GM12878 (cell line): ENCODE measurements around the gene DNAH8. TPM values are rescaled to one million over a fixed set of nuclear protein-coding genes. Genes with fewer than 3 reads are reported as not detected.

Experiments
- ATAC-seq: fragments of 200-7000 bp; cut with Tn5 transposase; 3 replicates; pipeline ENCODE4 v1.9.1; 2020; ENCODE audit warnings: mild to moderate bottlenecking, moderate library complexity
- BruUV-seq: library from RNA; stranded (reverse); fragments of 400-500 nt; replicated peaks from 2 replicates; lab custom pipeline; 2021; lab: Mats Ljungman, UMichigan
- CTCF ChIA-PET: fragments of 300-600 bp; sonication (Branson Sonifier 250); formaldehyde crosslinking; extraction: SDS; loops from one replicate; lab custom pipeline; 2021; ENCODE audit warnings: inconsistent platforms; lab: Yijun Ruan, JAX
- POLR2A ChIA-PET: fragments of 350-600 bp; formaldehyde crosslinking; extraction: SDS; loops from one replicate; lab custom pipeline; 2021; ENCODE audit warnings: inconsistent platforms; lab: Charles Lee
- RAD21 ChIA-PET: fragments of 300-600 bp; sonication (Branson Sonifier 250); formaldehyde crosslinking; loops from one replicate; lab custom pipeline; 2023; ENCODE audit warnings: antibody characterized with exemption; ENCODE audit not compliant: unreplicated experiment; lab: Charles Lee
- SMC1A ChIA-PET: fragments of 300-600 bp; sonication (Branson Sonifier 250); formaldehyde crosslinking; loops from one replicate; lab custom pipeline; 2023; ENCODE audit not compliant: unreplicated experiment, uncharacterized antibody; lab: Charles Lee
- DNase-seq: peaks from one replicate; pipeline ENCODE4 v3.0.0-alpha.2; 2011; ENCODE audit warnings: low read depth, low spot score
- FAIRE-seq: peaks from 3 replicates; lab custom pipeline; 2011; peaks lifted over from hg19 to GRCh38; lab: Jason Lieb, UNC
- H2AFZ ChIP-seq: 2 replicates; pipeline ENCODE4 v1.6.0; 2011; ENCODE audit warnings: low read depth, low read length, control low read depth; ENCODE audit not compliant: control insufficient read depth
- H3K27ac ChIP-seq: 2 replicates; pipeline ENCODE4 v1.5.1; 2011; ENCODE audit warnings: control low read depth; ENCODE audit not compliant: control insufficient read depth, insufficient read depth
- H3K27me3 ChIP-seq, 2 experiments: replicated peaks in 1 of 2; 2 replicates each; pipeline versions ENCODE4 v1.6.0 to v1.6.1; 2011; ENCODE audit warnings: low read length in 1 of 2; ENCODE audit not compliant: control insufficient read depth in 2 of 2, insufficient read depth in 2 of 2
- H3K36me3 ChIP-seq, 2 experiments: 2 replicates each; pipeline ENCODE4 v1.5.1; 2011; ENCODE audit warnings: low read length in 1 of 2; ENCODE audit not compliant: control insufficient read depth in 2 of 2, insufficient read depth in 2 of 2
- H3K4me1 ChIP-seq: 2 replicates; pipeline ENCODE4 v1.6.1; 2011; ENCODE audit warnings: mild to moderate bottlenecking, low read length, moderate library complexity, mixed read lengths; ENCODE audit not compliant: control insufficient read depth, insufficient read depth
- H3K4me2 ChIP-seq: 2 replicates; pipeline ENCODE4 v1.6.0; 2011; ENCODE audit warnings: control low read depth; ENCODE audit not compliant: control insufficient read depth, insufficient read depth
- H3K4me3 ChIP-seq: fragments of 200-600 bp; sonication (generic); 2 replicates; pipeline ENCODE4 v1.5.1; 2016
- H3K79me2 ChIP-seq: 2 replicates; pipeline ENCODE4 v1.6.0; 2011; ENCODE audit warnings: low read length; ENCODE audit not compliant: control insufficient read depth, insufficient read depth
- H3K9ac ChIP-seq: 2 replicates; pipeline ENCODE4 v1.8.0; 2011; ENCODE audit warnings: low read length, control low read depth, mixed read lengths; ENCODE audit not compliant: control insufficient read depth, insufficient read depth
- H3K9me3 ChIP-seq: replicated peaks from 3 replicates; pipeline ENCODE4 v1.5.1; 2011; ENCODE audit warnings: mild to moderate bottlenecking, low read length; ENCODE audit not compliant: control insufficient read depth, insufficient read depth
- H4K20me1 ChIP-seq: 2 replicates; pipeline ENCODE4 v1.6.0; 2011; ENCODE audit not compliant: control insufficient read depth, insufficient read depth
- CUX1 ChIP-seq: IDR thresholded peaks from 2 replicates; pipeline ENCODE4 v1.6.1; 2012; ENCODE audit warnings: improper control_type of control experiment, low read depth, low read length; ENCODE audit not compliant: insufficient replicate concordance
- IRF3 ChIP-seq: fragments of 450-650 bp; IDR thresholded peaks from 2 replicates; pipeline ENCODE4 v1.6.1; 2014; ENCODE audit warnings: mild to moderate bottlenecking
- POLR2AphosphoS5 ChIP-seq: IDR thresholded peaks from 2 replicates; pipeline ENCODE4 v1.6.1; 2011; ENCODE audit warnings: mild to moderate bottlenecking, low read length, inconsistent platforms
- PRDM15 ChIP-seq: fragments of 450-650 bp; formaldehyde crosslinking; IDR thresholded peaks from 2 replicates; pipeline ENCODE4 v1.4.0; 2020; ENCODE audit warnings: mild to moderate bottlenecking, moderate library complexity
- RAD51 ChIP-seq: fragments of 450-650 bp; IDR thresholded peaks from 2 replicates; pipeline ENCODE4 v1.6.1; 2016; ENCODE audit warnings: moderate library complexity, mild to moderate bottlenecking, inconsistent platforms
- RBBP5 ChIP-seq: fragments of 200-600 bp; sonication (generic); conservative IDR thresholded peaks from 2 replicates; pipeline ENCODE4 v1.6.1; 2016
- SP1 ChIP-seq: IDR thresholded peaks from one replicate; pipeline ENCODE4 v1.6.1; 2011; ENCODE audit warnings: low read depth, low read length
- TAF1 ChIP-seq: IDR thresholded peaks from 2 replicates; pipeline ENCODE4 v1.6.1; 2011; ENCODE audit warnings: mild to moderate bottlenecking, low read depth, low read length, borderline replicate concordance
- USF1 ChIP-seq: IDR thresholded peaks from 2 replicates; pipeline ENCODE4 v1.6.1; 2011; ENCODE audit warnings: borderline replicate concordance, low read depth, mild to moderate bottlenecking, moderate library complexity, mixed read lengths, low read length; ENCODE audit not compliant: insufficient read depth; ENCODE audit errors: extremely low read length
- YBX1 ChIP-seq: fragments of 450-650 bp; IDR thresholded peaks from 2 replicates; pipeline ENCODE4 v1.6.1; 2016; ENCODE audit warnings: antibody characterized with exemption
- ZBTB33 ChIP-seq: fragments of 450-650 bp; IDR thresholded peaks from 2 replicates; pipeline ENCODE4 v1.6.1; 2017; ENCODE audit warnings: mild to moderate bottlenecking
- ZNF384 ChIP-seq: IDR thresholded peaks from 2 replicates; pipeline ENCODE4 v1.6.1; 2012; ENCODE audit warnings: low read depth, mild to moderate bottlenecking, low read length, improper control_type of control experiment, borderline replicate concordance
- WGBS: methylation state at CpG from one replicate; pipeline ENCODE4 v1.1.6; 2016; ENCODE audit warnings: low lambda C conversion rate; ENCODE audit not compliant: insufficient replicate concordance, insufficient coverage; ENCODE audit errors: missing lambda C conversion rate; 5-methylcytosine and 5-hydroxymethylcytosine counted together
- in situ Hi-C: fragments of 300-500 bp; cut with MboI; formaldehyde crosslinking; loops from 9 replicates; pipeline ENCODE4 v1.14.3; 2018; ENCODE audit warnings: mixed read lengths
- intact Hi-C: fragments of 100-400 bp; cut with micrococcal nuclease; formaldehyde crosslinking; loops from one replicate; pipeline ENCODE4 v1.14.2; 2022; ENCODE audit not compliant: unreplicated experiment
- polyA plus RNA-seq, 11 experiments: library from polyadenylated mRNA; depleted of rRNA in 4 of 11; unstranded in 6 of 11; stranded (reverse) in 5 of 11; fragments of >200 nt; fragmentation: Nextera tagmentation in 4 of 11; fragmentation: Illumina TruSeq in 1 of 11; extraction: Ambion mirVana in 4 of 11; extraction: Trizol in 1 of 11; gene quantifications; 1 replicate in 1 of 11; 2 replicates in 10 of 11; pipeline versions ENCODE4 v1.2.1 to v1.2.3, GENCODE V29; 2011 to 2016; ENCODE audit warnings: inconsistent platforms in 2 of 11, missing spikeins in 2 of 11, low read depth in 1 of 11
- total RNA-seq, 4 experiments: library from RNA; depleted of rRNA in 3 of 4; stranded (reverse); fragments of >200 nt in 3 of 4; fragmentation: Illumina TruSeq in 1 of 4; extraction: Trizol in 1 of 4; gene quantifications; 2 replicates each; pipeline versions ENCODE4 v1.2.1 to v1.2.3, GENCODE V29; 2013 to 2021

Gene DNAH8
- total and polyA plus RNA-seq, 10 of the 15 experiments (the other 5 are each of a cell fraction or from before 2014, with no cell fraction given) = 0.02 to 0.34 (median 0.10) TPM; not detected in 3

- no peaks in the 10 kb centered on the region for H3K36me3 ChIP-seq
- H3K79me2 ChIP-seq = no peaks in the 10 kb centered on the region
- no peak overlapping the region for H3K4me2 ChIP-seq
- RAD21 ChIA-PET = no interaction called here
- FAIRE-seq = no peak
- BruUV-seq = no TSS peak
- H3K9me3 ChIP-seq = no peaks in the 10 kb centered on the region
- 54% methylated on average over 5 of the region's 5 CpGs for WGBS
- no peaks in the 10 kb centered on the region for H3K27me3 ChIP-seq
- DNase-seq = no peak
- H2AFZ ChIP-seq = no peak overlapping the region
- CTCF ChIA-PET = interaction anchor here (0.6 kb wide), 1 partner anchor 416 kb away, joined by 4 read pairs; no protein-coding TSS in a partner anchor
- intact Hi-C loops = no loop called here
- H3K9ac ChIP-seq = no peak overlapping the region
- no peak for ATAC-seq
- POLR2A ChIA-PET = no interaction called here
- no peak overlapping the region for H3K27ac ChIP-seq
- H4K20me1 ChIP-seq = no peaks in the 10 kb centered on the region
- H3K4me3 ChIP-seq = no peak overlapping the region
- SMC1A ChIA-PET = no interaction called here
- in situ Hi-C loops = no loop called here
- H3K4me1 ChIP-seq = no peaks in the 10 kb centered on the region
- TF ChIP-seq IRF3 (no peak), PRDM15 (CRISPR knock-in tag) (no peak), TAF1 (no peak), CUX1 (no peak), ZBTB33 (no peak), SP1 (no peak), POLR2AphosphoS5 (no peak), YBX1 (no peak), RAD51 (no peak), ZNF384 (no peak), RBBP5 (no peak), USF1 (no peak)
Measured at GRCh38 chr6:38929560-38929959, 214.4 kb downstream of the DNAH8 start.
